ENCODE data around the gene VCL.
"Not testable (repeated sequence)": the region's sequence is repeated elsewhere in the genome, so short reads cannot be mapped to it uniquely, and the experiment has no call there.

The VCL gene

GRCh38 chr10:74008212-74008731 is 10.4 kb downstream of the VCL start:
- TF ChIP-seq, protein P1, sequence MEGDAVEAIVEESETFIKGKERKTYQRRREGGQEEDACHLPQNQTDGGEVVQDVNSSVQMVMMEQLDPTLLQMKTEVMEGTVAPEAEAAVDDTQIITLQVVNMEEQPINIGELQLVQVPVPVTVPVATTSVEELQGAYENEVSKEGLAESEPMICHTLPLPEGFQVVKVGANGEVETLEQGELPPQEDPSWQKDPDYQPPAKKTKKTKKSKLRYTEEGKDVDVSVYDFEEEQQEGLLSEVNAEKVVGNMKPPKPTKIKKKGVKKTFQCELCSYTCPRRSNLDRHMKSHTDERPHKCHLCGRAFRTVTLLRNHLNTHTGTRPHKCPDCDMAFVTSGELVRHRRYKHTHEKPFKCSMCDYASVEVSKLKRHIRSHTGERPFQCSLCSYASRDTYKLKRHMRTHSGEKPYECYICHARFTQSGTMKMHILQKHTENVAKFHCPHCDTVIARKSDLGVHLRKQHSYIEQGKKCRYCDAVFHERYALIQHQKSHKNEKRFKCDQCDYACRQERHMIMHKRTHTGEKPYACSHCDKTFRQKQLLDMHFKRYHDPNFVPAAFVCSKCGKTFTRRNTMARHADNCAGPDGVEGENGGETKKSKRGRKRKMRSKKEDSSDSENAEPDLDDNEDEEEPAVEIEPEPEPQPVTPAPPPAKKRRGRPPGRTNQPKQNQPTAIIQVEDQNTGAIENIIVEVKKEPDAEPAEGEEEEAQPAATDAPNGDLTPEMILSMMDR (IDR thresholded peaks at IDR 0.05): no peak
- Histone ChIP-seq H3K4me3 (ENCODE audit: low read depth in 1 of 2, low read length in 1 of 2) (no peak overlapping the region), H3K27me3 (no peaks in the 10 kb centered on the region), H3K9me3 (no peaks in the 10 kb centered on the region), H3K4me1 (ENCODE audit: control insufficient read depth in 1 of 2, insufficient read depth in 1 of 2, low read depth in 1 of 2, low read length in 1 of 2) (peaks cover 41 to 42% of the 10 kb centered on the region in 2 experiments), H3K27ac (peak overlapping the region; percentile 17), H3K36me3 (peaks cover 4% of the 10 kb centered on the region)

- H3K27ac ChIP-seq: peak overlapping the region; percentile 71
- TF ChIP-seq, protein P1 (IDR thresholded peaks at IDR 0.05): no peak
- peak overlapping the region in 1 of 2 experiments; percentile 19 for H3K4me3 ChIP-seq (ENCODE audit: low read depth in 1 of 2, low read length in 1 of 2)
- H3K4me1 ChIP-seq (ENCODE audit: control insufficient read depth in 1 of 2, insufficient read depth in 1 of 2, low read depth in 1 of 2, low read length in 1 of 2): peaks cover 39 to 43% of the 10 kb centered on the region in 2 experiments
- H3K27me3 ChIP-seq: no peaks in the 10 kb centered on the region
- peaks cover 4% of the 10 kb centered on the region for H3K36me3 ChIP-seq
- no peaks in the 10 kb centered on the region for H3K9me3 ChIP-seq
Measured at GRCh38 chr10:74011017-74011416, 13.1 kb downstream of the VCL start.

GRCh38 chr10:74011770-74012169 is 13.9 kb downstream of the VCL start:
- no peaks in the 10 kb centered on the region for H3K9me3 ChIP-seq
- H3K4me1 ChIP-seq (ENCODE audit: control insufficient read depth in 1 of 2, insufficient read depth in 1 of 2, low read depth in 1 of 2, low read length in 1 of 2): peaks cover 39 to 48% of the 10 kb centered on the region in 2 experiments
- H3K4me3 ChIP-seq (ENCODE audit: low read depth in 1 of 2, low read length in 1 of 2): peak overlapping the region in 1 of 2 experiments; percentile 19
- peak overlapping the region; percentile 71 for H3K27ac ChIP-seq
- H3K27me3 ChIP-seq: no peaks in the 10 kb centered on the region
- TF ChIP-seq, protein P1 (IDR thresholded peaks at IDR 0.05): no peak
- peaks cover 4% of the 10 kb centered on the region for H3K36me3 ChIP-seq

GRCh38 chr10:74012480-74012879 is 14.6 kb downstream of the VCL start:
- Histone ChIP-seq H3K9me3 (no peaks in the 10 kb centered on the region), H3K27me3 (no peaks in the 10 kb centered on the region), H3K4me1 (ENCODE audit: control insufficient read depth in 1 of 2, insufficient read depth in 1 of 2, low read depth in 1 of 2, low read length in 1 of 2) (peaks cover 39 to 48% of the 10 kb centered on the region in 2 experiments), H3K36me3 (no peaks in the 10 kb centered on the region), H3K4me3 (ENCODE audit: low read depth in 1 of 2, low read length in 1 of 2) (no peak overlapping the region), H3K27ac (peak overlapping the region; percentile 71)
- TF ChIP-seq, protein P1 (IDR thresholded peaks at IDR 0.05): no peak

GRCh38 chr10:74013004-74013403 is 15.1 kb downstream of the VCL start:
- Histone ChIP-seq H3K4me3 (ENCODE audit: low read depth in 1 of 2, low read length in 1 of 2) (no peak overlapping the region), H3K27ac (peak overlapping the region; percentile 71), H3K9me3 (no peaks in the 10 kb centered on the region), H3K27me3 (no peaks in the 10 kb centered on the region), H3K4me1 (ENCODE audit: control insufficient read depth in 1 of 2, insufficient read depth in 1 of 2, low read depth in 1 of 2, low read length in 1 of 2) (peaks cover 39 to 48% of the 10 kb centered on the region in 2 experiments), H3K36me3 (no peaks in the 10 kb centered on the region)
- TF ChIP-seq, protein P1 (IDR thresholded peaks at IDR 0.05): no peak

- not testable (repeated sequence) for H3K36me3 ChIP-seq; H3K4me3 ChIP-seq (ENCODE audit: low read depth in 1 of 2, low read length in 1 of 2); H3K9me3 ChIP-seq; H3K27me3 ChIP-seq
- H3K4me1 ChIP-seq (ENCODE audit: control insufficient read depth in 1 of 2, insufficient read depth in 1 of 2, low read depth in 1 of 2, low read length in 1 of 2): peaks cover 45 to 54% of the 10 kb centered on the region in 2 experiments
- peak overlapping the region; percentile 12 for H3K27ac ChIP-seq
Measured at GRCh38 chr10:74014574-74014973, 16.7 kb downstream of the VCL start.

All from neutrophil (primary cell).